K562 (cell line): ENCODE data around the gene CAMK1D. TPM values are rescaled to one million over a fixed set of nuclear protein-coding genes. Genes with fewer than 3 reads are reported as not detected.
"Not testable (repeated sequence)": the region's sequence is repeated elsewhere in the genome, so short reads cannot be mapped to it uniquely, and the experiment has no call there.

Experiments used
- ATAC-seq: fragments of 200-7000 bp; cut with Tn5 transposase; 3 replicates; pipeline ENCODE4 v1.9.1; 2020; ENCODE audit warnings: moderate library complexity
- BruUV-seq: library from RNA; stranded (reverse); fragments of 400-500 nt; replicated peaks from 2 replicates; lab custom pipeline; 2021; lab: Mats Ljungman, UMichigan
- CTCF ChIA-PET: fragments of 300-600 bp; formaldehyde crosslinking; extraction: SDS; loops from one replicate; lab custom pipeline; 2021; ENCODE audit warnings: low intra/inter-chr PET ratio; lab: Yijun Ruan, JAX
- POLR2A ChIA-PET: fragments of 300-600, 350-650 bp; sonication (Branson Sonifier 250); formaldehyde crosslinking; extraction: SDS; loops from one replicate; lab custom pipeline; 2021; ENCODE audit warnings: antibody characterized with exemption, inconsistent platforms; lab: Yijun Ruan, JAX
- DNase-seq, 4 experiments: peaks; one replicate each; pipeline versions ENCODE4 v3.0.0 to v3.0.0-alpha.2; 2011 to 2018; ENCODE audit warnings: low spot score in 3 of 4, mixed read lengths in 3 of 4; ENCODE audit errors: extremely low read depth in 1 of 4
- FAIRE-seq: peaks from 2 replicates; lab custom pipeline; 2011; peaks lifted over from hg19 to GRCh38; lab: Jason Lieb, UNC
- H2AFZ ChIP-seq: 2 replicates; pipeline ENCODE4 v1.6.0; 2011; ENCODE audit warnings: low read depth, low read length, control low read depth, inconsistent platforms
- H3K27ac ChIP-seq: fragments of 200-600 bp; 3 replicates; pipeline ENCODE4 v1.8.0; 2011; ENCODE audit warnings: low read depth, mild to moderate bottlenecking, control low read depth, inconsistent platforms, low read length, moderate library complexity, mixed read lengths; ENCODE audit errors: extremely low read depth
- H3K27me3 ChIP-seq, 2 experiments: fragments of 300-600 bp in 1 of 2; 2 replicates in 1 of 2; 3 replicates in 1 of 2; pipeline versions ENCODE4 v1.6.0 to v1.8.0; 2011; ENCODE audit warnings: inconsistent platforms in 2 of 2, low read length in 2 of 2, mild to moderate bottlenecking in 1 of 2, mixed read lengths in 1 of 2, moderate library complexity in 1 of 2; ENCODE audit not compliant: control insufficient read depth in 2 of 2, insufficient read depth in 2 of 2
- H3K36me3 ChIP-seq: fragments of 300-600 bp; 3 replicates; pipeline ENCODE4 v1.8.0; 2011; ENCODE audit warnings: mild to moderate bottlenecking, low read length, inconsistent platforms; ENCODE audit not compliant: control insufficient read depth, insufficient read depth
- H3K4me1 ChIP-seq, 2 experiments: fragments of 200-600 bp in 1 of 2; replicated peaks in 1 of 2; 2 replicates in 1 of 2; 3 replicates in 1 of 2; pipeline versions ENCODE4 v1.5.1 to v1.8.0; 2011; ENCODE audit warnings: inconsistent platforms in 2 of 2, low read length in 2 of 2, mild to moderate bottlenecking in 1 of 2, mixed read lengths in 1 of 2, moderate library complexity in 1 of 2; ENCODE audit not compliant: control insufficient read depth in 2 of 2, insufficient read depth in 2 of 2
- H3K4me2 ChIP-seq: 2 replicates; pipeline ENCODE4 v1.6.1; 2011; ENCODE audit warnings: low read length, control low read depth, inconsistent platforms, mixed read lengths; ENCODE audit not compliant: insufficient read depth
- H3K4me3 ChIP-seq: fragments of 200-600 bp; sonication (generic), shearing (Covaris generic); 2 replicates; pipeline ENCODE4 v1.5.1; 2016; ENCODE audit warnings: control low read depth, inconsistent platforms
- H3K79me2 ChIP-seq: fragments of 200-600 bp; 3 replicates; pipeline ENCODE4 v1.8.0; 2011; ENCODE audit warnings: low read length, inconsistent platforms; ENCODE audit not compliant: control insufficient read depth, insufficient read depth
- H3K9ac ChIP-seq, 2 experiments: 2 replicates each; pipeline versions ENCODE4 v1.6.0 to v1.6.1; 2011; ENCODE audit warnings: low read depth in 2 of 2, low read length in 2 of 2, control low read depth in 1 of 2, inconsistent platforms in 1 of 2, mild to moderate bottlenecking in 1 of 2, mixed read lengths in 1 of 2; ENCODE audit not compliant: insufficient read depth in 1 of 2
- H3K9me1 ChIP-seq: one replicate; pipeline ENCODE4 v1.6.0; 2011; ENCODE audit warnings: inconsistent platforms, mild to moderate bottlenecking, low read length, moderate library complexity; ENCODE audit not compliant: control insufficient read depth, insufficient read depth
- H3K9me3 ChIP-seq: replicated peaks from 2 replicates; pipeline ENCODE4 v1.5.1; 2011; ENCODE audit warnings: low read depth, low read length, inconsistent platforms; ENCODE audit not compliant: control insufficient read depth, insufficient read depth
- H4K20me1 ChIP-seq: replicated peaks from 2 replicates; pipeline ENCODE4 v1.6.1; 2011; ENCODE audit warnings: low read length, inconsistent platforms, mixed read lengths; ENCODE audit not compliant: control insufficient read depth, insufficient read depth
- ERF ChIP-seq: fragments of 450-650 bp; formaldehyde crosslinking; IDR thresholded peaks from 2 replicates; pipeline ENCODE4 v1.4.0; 2020; ENCODE audit warnings: mild to moderate bottlenecking, mixed read lengths
- ZNF699 ChIP-seq: fragments of 250-450 bp; sonication (Bioruptor Pico); IDR thresholded peaks from 2 replicates; pipeline ENCODE4 v1.8.0; 2021; ENCODE audit warnings: mild to moderate bottlenecking, moderate library complexity; ENCODE audit not compliant: insufficient replicate concordance
- WGBS: fragments of 100-300 bp; shearing (Covaris generic); methylation state at CpG from one replicate; pipeline ENCODE4 v1.1.6; 2016; ENCODE audit warnings: low coverage, mixed read lengths; ENCODE audit not compliant: insufficient coverage; ENCODE audit errors: missing lambda C conversion rate; 5-methylcytosine and 5-hydroxymethylcytosine counted together
- in situ Hi-C: fragments of 300-500 bp; cut with MboI; formaldehyde crosslinking; loops from 4 replicates; pipeline ENCODE4 v1.15.0; 2018; ENCODE audit warnings: inconsistent platforms, mixed read lengths
- intact Hi-C: fragments of 100-400 bp; cut with micrococcal nuclease; formaldehyde crosslinking; loops from 2 replicates; pipeline ENCODE4 v1.14.2; 2022
- polyA plus RNA-seq, 8 experiments: library from polyadenylated mRNA; depleted of rRNA in 4 of 8; stranded (reverse) in 5 of 8; unstranded in 3 of 8; fragments of >200 nt; fragmentation: Nextera tagmentation in 2 of 8; fragmentation: Illumina TruSeq in 1 of 8; extraction: Ambion mirVana in 2 of 8; extraction: Trizol in 1 of 8; gene quantifications; 2 replicates each; pipeline versions ENCODE4 v1.2.1 to v1.2.3, GENCODE V29; 2011 to 2014; ENCODE audit warnings: inconsistent platforms in 1 of 8, missing spikeins in 1 of 8
- total RNA-seq, 7 experiments: library from RNA; depleted of rRNA in 6 of 7; stranded (reverse); fragments of >200 nt in 6 of 7; fragmentation: Illumina TruSeq in 2 of 7; extraction: Trizol in 2 of 7; gene quantifications; 2 replicates each; pipeline versions ENCODE4 v1.2.1 to v1.2.3, GENCODE V29; 2011 to 2021; ENCODE audit warnings: low replicate concordance in 1 of 7
- TF ChIP-seq, protein P1 (sequence below): sonication (generic); formaldehyde crosslinking; IDR thresholded peaks from 2 replicates; pipeline ENCODE4 v1.8.0; 2023; ENCODE audit warnings: mild to moderate bottlenecking, missing genetic modification reagents
- TF ChIP-seq, protein P2 (sequence below): fragments of 250-450 bp; sonication (Bioruptor Pico); IDR thresholded peaks from 2 replicates; pipeline ENCODE4 v1.8.0; 2022; ENCODE audit warnings: moderate library complexity, mild to moderate bottlenecking, inconsistent platforms

Gene CAMK1D
- total and polyA plus RNA-seq, 9 of the 15 experiments (the other 6 are each of a cell fraction or from before 2014, with no cell fraction given), result 0.12 to 0.24 (median 0.20) TPM; not detected in 5

DNA sequence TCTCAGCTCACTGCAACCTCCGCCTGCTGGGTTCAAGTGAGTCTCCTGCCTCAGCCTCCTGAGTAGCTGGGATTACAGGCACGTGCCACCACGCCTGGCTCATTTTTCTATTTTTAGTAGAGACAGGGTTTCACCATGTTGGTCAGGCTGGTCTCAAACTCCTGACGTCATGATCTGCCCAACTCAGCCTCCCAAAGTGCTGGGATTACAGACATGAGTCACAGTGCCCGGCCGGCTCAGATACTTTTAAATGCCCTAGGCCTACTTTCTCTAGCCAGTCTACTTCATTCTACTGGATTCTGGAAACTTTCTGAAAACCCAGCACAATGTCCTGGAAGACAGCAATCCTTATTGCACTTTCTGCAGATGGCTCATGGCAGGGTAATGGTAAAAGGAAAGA is 516.2 kb downstream of the CAMK1D start:
- H3K9me1 ChIP-seq, H3K4me1 ChIP-seq, H3K79me2 ChIP-seq, in situ Hi-C loops, H2AFZ ChIP-seq, H4K20me1 ChIP-seq, H3K36me3 ChIP-seq, DNase-seq, FAIRE-seq, H3K27me3 ChIP-seq, intact Hi-C loops, BruUV-seq, ATAC-seq, CTCF ChIA-PET, H3K4me3 ChIP-seq, H3K9ac ChIP-seq, H3K9me3 ChIP-seq, H3K27ac ChIP-seq, POLR2A ChIA-PET, H3K4me2 ChIP-seq: not testable (repeated sequence)
- 1% methylated on average over 6 of the region's 6 CpGs for WGBS

DNA sequence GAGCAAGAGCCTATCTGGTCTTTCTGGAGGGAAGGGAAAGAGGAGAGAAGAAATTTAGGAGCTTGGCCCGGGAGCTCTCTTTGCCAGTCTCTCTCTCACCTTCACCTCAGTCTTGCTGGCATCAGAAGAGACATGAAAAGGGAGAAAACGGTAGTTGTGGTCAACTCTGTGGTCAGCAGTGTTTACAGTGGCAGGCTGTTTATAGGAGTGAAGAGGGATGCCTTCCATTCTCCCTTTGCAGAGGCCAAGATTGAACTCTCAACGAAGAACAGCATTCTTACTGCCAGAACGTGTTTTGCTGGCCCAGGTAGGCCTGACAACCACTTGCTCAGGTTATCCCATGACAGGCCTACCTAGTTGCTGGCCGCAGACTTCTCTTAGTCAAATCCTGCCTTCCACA is 518.9 kb downstream of the CAMK1D start:
- H3K9ac ChIP-seq, result no peak overlapping the region
- no peak overlapping the region for H3K27ac ChIP-seq
- intact Hi-C loops (no loop called here), in situ Hi-C loops (no loop called here)
- no peaks in the 10 kb centered on the region for H3K36me3 ChIP-seq
- no TSS peak for BruUV-seq
- no peaks in the 10 kb centered on the region for H3K79me2 ChIP-seq
- no peak overlapping the region for H3K4me2 ChIP-seq
- ChIA-PET POLR2A (no interaction called here), CTCF (no interaction called here)
- 0% methylated on average over 5 of the region's 5 CpGs for WGBS
- TF ChIP-seq ERF (no peak), ZNF699 (CRISPR knock-in tag) (no peak)
- TF ChIP-seq, protein P1, sequence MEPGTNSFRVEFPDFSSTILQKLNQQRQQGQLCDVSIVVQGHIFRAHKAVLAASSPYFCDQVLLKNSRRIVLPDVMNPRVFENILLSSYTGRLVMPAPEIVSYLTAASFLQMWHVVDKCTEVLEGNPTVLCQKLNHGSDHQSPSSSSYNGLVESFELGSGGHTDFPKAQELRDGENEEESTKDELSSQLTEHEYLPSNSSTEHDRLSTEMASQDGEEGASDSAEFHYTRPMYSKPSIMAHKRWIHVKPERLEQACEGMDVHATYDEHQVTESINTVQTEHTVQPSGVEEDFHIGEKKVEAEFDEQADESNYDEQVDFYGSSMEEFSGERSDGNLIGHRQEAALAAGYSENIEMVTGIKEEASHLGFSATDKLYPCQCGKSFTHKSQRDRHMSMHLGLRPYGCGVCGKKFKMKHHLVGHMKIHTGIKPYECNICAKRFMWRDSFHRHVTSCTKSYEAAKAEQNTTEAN (CRISPR knock-in tag), result no peak
- TF ChIP-seq, protein P2, sequence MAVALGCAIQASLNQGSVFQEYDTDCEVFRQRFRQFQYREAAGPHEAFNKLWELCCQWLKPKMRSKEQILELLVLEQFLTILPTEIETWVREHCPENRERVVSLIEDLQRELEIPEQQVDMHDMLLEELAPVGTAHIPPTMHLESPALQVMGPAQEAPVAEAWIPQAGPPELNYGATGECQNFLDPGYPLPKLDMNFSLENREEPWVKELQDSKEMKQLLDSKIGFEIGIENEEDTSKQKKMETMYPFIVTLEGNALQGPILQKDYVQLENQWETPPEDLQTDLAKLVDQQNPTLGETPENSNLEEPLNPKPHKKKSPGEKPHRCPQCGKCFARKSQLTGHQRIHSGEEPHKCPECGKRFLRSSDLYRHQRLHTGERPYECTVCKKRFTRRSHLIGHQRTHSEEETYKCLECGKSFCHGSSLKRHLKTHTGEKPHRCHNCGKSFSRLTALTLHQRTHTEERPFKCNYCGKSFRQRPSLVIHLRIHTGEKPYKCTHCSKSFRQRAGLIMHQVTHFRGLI (CRISPR knock-in tag), result no peak
- no peaks in the 10 kb centered on the region for H4K20me1 ChIP-seq
- DNase-seq, result no peak
- no peaks in the 10 kb centered on the region for H3K9me3 ChIP-seq
- ATAC-seq, result no peak
- H3K4me1 ChIP-seq, result no peaks in the 10 kb centered on the region
- peaks cover 2 to 12% of the 10 kb centered on the region in 2 experiments; a peak in 2 of 5 replicates for H3K27me3 ChIP-seq
- H3K9me1 ChIP-seq, result no peaks in the 10 kb centered on the region
- FAIRE-seq, result no peak
- no peak overlapping the region for H2AFZ ChIP-seq
- no peak overlapping the region for H3K4me3 ChIP-seq
